Posterior cingulate gyrus (tissue), 11 donors: ENCODE results near the gene FAM120B.
"Not testable (repeated sequence)": the region's sequence is repeated elsewhere in the genome, so short reads cannot be mapped to it uniquely, and the experiment has no call there.

Source experiments
- DNase-seq, 10 donors: peaks; one replicate each; pipeline versions ENCODE4 v3.0.0 to v3.0.0-alpha.2; 2020 to 2021; ENCODE audit warnings: mixed read lengths in 3 of 10
- intact Hi-C: fragments of 100-400 bp; cut with DNase I; formaldehyde crosslinking; loops from one replicate; pipeline ENCODE4 v1.15.1; 2023

FAM120B gene

GRCh38 chr6:170306324-170307079 lies at the start of gene FAM120B:
TSS of gene FAM120B (plus strand) at chr6:170306758. CDS start at chr6:170317391, 10,633 bp downstream.
- intact Hi-C loops, result no loop called here
- DNase-seq, result peak; percentile 96 to 100 (median 98)

GRCh38 chr6:170257376-170257775 lies 49.2 kb upstream of the FAM120B start:
- intact Hi-C loops, result no loop called here
- peak in 3 of 10 donors; percentile 33 to 63 (median 41) for DNase-seq

- intact Hi-C loops, result no loop called here
These were observed 48.2 kb upstream of the FAM120B start for GRCh38 chr6:170258407-170258806.

GRCh38 chr6:170259278-170259677 lies 47.3 kb upstream of the FAM120B start:
- intact Hi-C loops, result no loop called here
- DNase-seq, result peak in 3 of 10 donors; percentile 39 to 74 (median 41)

More at GRCh38 chr6:170258407-170258806, 48.2 kb upstream of the FAM120B start:
- peak in 3 of 10 donors; percentile 8 to 31 (median 13) for DNase-seq

GRCh38 chr6:170260686-170261085 lies 45.9 kb upstream of the FAM120B start:
- peak in 4 of 10 donors; percentile 6 to 39 (median 30) for DNase-seq
- intact Hi-C loops, result loop anchor here (1.0 kb wide), 1 partner anchor 15 kb away; no protein-coding TSS in a partner anchor

- intact Hi-C loops, result loop anchor here (1.0 kb wide), 1 partner anchor 28 kb away; no protein-coding TSS in a partner anchor
These were observed 44.7 kb upstream of the FAM120B start for GRCh38 chr6:170261643-170262488.

GRCh38 chr6:170262489-170263088 lies 44.0 kb upstream of the FAM120B start:
- DNase-seq, result peak; percentile 35 to 94 (median 57)
- intact Hi-C loops, result loop anchor here (1.0 kb wide), 1 partner anchor 28 kb away; no protein-coding TSS in a partner anchor

More at GRCh38 chr6:170261643-170262488, 44.7 kb upstream of the FAM120B start:
- peak in 4 of 10 donors; percentile 10 to 81 (median 44) for DNase-seq

- peak in 3 of 10 donors; percentile 25 to 61 (median 48) for DNase-seq
- intact Hi-C loops, result no loop called here
These were observed 43.1 kb upstream of the FAM120B start for GRCh38 chr6:170263410-170263809.

GRCh38 chr6:170264086-170264485 lies 42.5 kb upstream of the FAM120B start:
- DNase-seq, result peak in 2 of 10 donors; percentile 36 to 53
- intact Hi-C loops, result no loop called here

- DNase-seq, result peak in 3 of 10 donors; percentile 15 to 71 (median 21)
- intact Hi-C loops, result not testable (repeated sequence)
These were observed 41.9 kb upstream of the FAM120B start for GRCh38 chr6:170264644-170265043.

- peak; percentile 39 to 96 (median 81) for DNase-seq
These were observed 40.9 kb upstream of the FAM120B start for GRCh38 chr6:170265655-170266054.

GRCh38 chr6:170266061-170266825 lies 40.3 kb upstream of the FAM120B start:
- peak in 8 of 10 donors; percentile 43 to 95 (median 72) for DNase-seq
- intact Hi-C loops, result no loop called here

More at GRCh38 chr6:170265655-170266054, 40.9 kb upstream of the FAM120B start:
- intact Hi-C loops, result no loop called here

- intact Hi-C loops, result no loop called here
- peak in 2 of 10 donors; percentile 40 to 49 for DNase-seq
These were observed 38.9 kb upstream of the FAM120B start for GRCh38 chr6:170267688-170268087.

GRCh38 chr6:170268216-170269129 lies 38.1 kb upstream of the FAM120B start:
- intact Hi-C loops, result no loop called here
- DNase-seq, result peak in 3 of 10 donors; percentile 55 to 73 (median 59)

- intact Hi-C loops, result no loop called here
- peak in 3 of 10 donors; percentile 39 to 84 (median 55) for DNase-seq
These were observed 37.3 kb upstream of the FAM120B start for GRCh38 chr6:170269151-170269845.

- peak in 3 of 10 donors; percentile 39 to 75 (median 61) for DNase-seq
- intact Hi-C loops, result no loop called here
These were observed 36.6 kb upstream of the FAM120B start for GRCh38 chr6:170269846-170270541.

GRCh38 chr6:170270984-170271593 lies 35.5 kb upstream of the FAM120B start:
- DNase-seq, result peak in 3 of 10 donors; percentile 39 to 70 (median 53)
- intact Hi-C loops, result no loop called here
